Thyroid gland (tissue), 4 donors: ENCODE data around the gene ITGAE. TPM values are rescaled to one million over a fixed set of nuclear protein-coding genes. Genes with fewer than 3 reads are reported as not detected.

Experiments used
- DNase-seq, 2 donors: peaks; one replicate each; pipeline ENCODE4 v3.0.0-alpha.2; 2019
- H3K27ac ChIP-seq, 3 donors: fragments of 200-600 bp; sonication (generic); 1 replicate in 2 of 3; 2 replicates in 1 of 3; pipeline ENCODE4 v1.5.1; 2016 to 2019; ENCODE audit warnings: mild to moderate bottlenecking in 1 of 3, moderate library complexity in 1 of 3
- H3K27me3 ChIP-seq: fragments of 200-600 bp; sonication (generic); one replicate; pipeline ENCODE4 v1.5.1; 2019
- H3K36me3 ChIP-seq, 2 donors: fragments of 200-600 bp; sonication (generic); one replicate each; pipeline ENCODE4 v1.5.1; 2016 to 2019
- H3K4me1 ChIP-seq, 2 donors: fragments of 200-600 bp; sonication (generic); one replicate each; pipeline ENCODE4 v1.5.1; 2017 to 2019
- H3K4me3 ChIP-seq, 3 donors: fragments of 200-600 bp; sonication (generic); replicated peaks in 1 of 3; 1 replicate in 2 of 3; 2 replicates in 1 of 3; pipeline ENCODE4 v1.5.1; 2016; ENCODE audit warnings: mild to moderate bottlenecking in 1 of 3
- H3K9me3 ChIP-seq: fragments of 200-600 bp; sonication (generic); one replicate; pipeline ENCODE4 v1.5.1; 2017
- CTCF ChIP-seq, 6 experiments: fragments of 200-600 bp in 3 of 6; fragments of 450-650 bp in 3 of 6; sonication (generic) in 3 of 6; IDR thresholded peaks; one replicate each; pipeline ENCODE4 v1.5.1; 2016 to 2019; ENCODE audit warnings: antibody characterized with exemption in 6 of 6, mild to moderate bottlenecking in 2 of 6, inconsistent platforms in 1 of 6, moderate library complexity in 1 of 6
- POLR2A ChIP-seq, 2 donors: fragments of 450-650 bp; IDR thresholded peaks; one replicate each; pipeline ENCODE4 v1.6.1; 2017; ENCODE audit warnings: antibody characterized with exemption in 2 of 2, mild to moderate bottlenecking in 2 of 2, moderate library complexity in 1 of 2
- WGBS, 2 donors: methylation state at CpG; one replicate each; pipeline ENCODE4 v1.1.5; 2017; 5-methylcytosine and 5-hydroxymethylcytosine counted together
- intact Hi-C: fragments of 100-400 bp; cut with DNase I; formaldehyde crosslinking; loops from one replicate; pipeline ENCODE4 v1.15.1; 2023
- total RNA-seq, 4 donors: library from RNA; depleted of rRNA; stranded (reverse); fragments of >200 nt; gene quantifications; one replicate each; pipeline ENCODE4 v1.2.3, GENCODE V29; 2016

Gene ITGAE
- total RNA-seq, 4 donors from 2014 or later: 5.5 to 31.9 (median 19.4) TPM

GRCh38 chr17:3812284-3812683 lies 11.3 kb upstream of the ITGAE start:
- H3K9me3 ChIP-seq: no peaks in the 10 kb centered on the region
- TF ChIP-seq POLR2A (IDR thresholded peaks at IDR 0.05) (no peak), CTCF (IDR thresholded peaks at IDR 0.05) (no peak)
- peaks cover 48 to 58% of the 10 kb centered on the region in 2 donors for H3K36me3 ChIP-seq
- no peaks in the 10 kb centered on the region for H3K27me3 ChIP-seq
- H3K4me1 ChIP-seq: no peaks in the 10 kb centered on the region
- 91 to 92% methylated on average over 9 to 10 of the region's 10 CpGs for WGBS, 2 donors
- H3K4me3 ChIP-seq: no peak overlapping the region
- intact Hi-C loops: no loop called here
- DNase-seq: no peak
- no peak overlapping the region for H3K27ac ChIP-seq

GRCh38 chr17:3810019-3810418 lies 9.0 kb upstream of the ITGAE start:
- H3K4me1 ChIP-seq: peaks cover 0 to under 1% of the 10 kb centered on the region in 2 donors
- intact Hi-C loops: no loop called here
- TF ChIP-seq POLR2A (IDR thresholded peaks at IDR 0.05) (no peak), CTCF (IDR thresholded peaks at IDR 0.05) (no peak)
- H3K4me3 ChIP-seq: no peak overlapping the region
- no peaks in the 10 kb centered on the region for H3K27me3 ChIP-seq
- H3K9me3 ChIP-seq: no peaks in the 10 kb centered on the region
- 93% methylated on average over 4 of the region's 4 CpGs for WGBS, 2 donors
- no peak overlapping the region for H3K27ac ChIP-seq
- DNase-seq: no peak
- H3K36me3 ChIP-seq: peaks cover 25 to 41% of the 10 kb centered on the region in 2 donors

GRCh38 chr17:3809135-3809534 lies 8.1 kb upstream of the ITGAE start:
- intact Hi-C loops: no loop called here
- 95 to 96% methylated on average over 4 of the region's 4 CpGs for WGBS, 2 donors
- H3K27me3 ChIP-seq: no peaks in the 10 kb centered on the region
- H3K4me3 ChIP-seq: no peak overlapping the region
- H3K4me1 ChIP-seq: peaks cover 5 to 10% of the 10 kb centered on the region in 2 donors
- TF ChIP-seq POLR2A (IDR thresholded peaks at IDR 0.05): no peak
- no peak for TF ChIP-seq CTCF (IDR thresholded peaks at IDR 0.05)
- DNase-seq: no peak
- no peaks in the 10 kb centered on the region for H3K9me3 ChIP-seq
- peaks cover 17 to 32% of the 10 kb centered on the region in 2 donors for H3K36me3 ChIP-seq
- no peak overlapping the region for H3K27ac ChIP-seq

- no peaks in the 10 kb centered on the region for H3K9me3 ChIP-seq
- 92 to 93% methylated on average over 7 of the region's 7 CpGs for WGBS, 2 donors
- no peak for DNase-seq
- no peak overlapping the region for H3K27ac ChIP-seq
- TF ChIP-seq POLR2A (IDR thresholded peaks at IDR 0.05) (no peak), CTCF (IDR thresholded peaks at IDR 0.05) (no peak)
- peaks cover 5 to 14% of the 10 kb centered on the region in 2 donors for H3K4me1 ChIP-seq
- no peaks in the 10 kb centered on the region for H3K27me3 ChIP-seq
- no peak overlapping the region for H3K4me3 ChIP-seq
- peaks cover 12 to 28% of the 10 kb centered on the region in 2 donors for H3K36me3 ChIP-seq
- intact Hi-C loops: no loop called here
These were observed 7.7 kb upstream of the ITGAE start for GRCh38 chr17:3808701-3809100.

GRCh38 chr17:3805581-3805980 lies 4.6 kb upstream of the ITGAE start:
- TF ChIP-seq POLR2A (IDR thresholded peaks at IDR 0.05) (no peak), CTCF (IDR thresholded peaks at IDR 0.05) (no peak)
- H3K36me3 ChIP-seq: peaks cover 0 to 10% of the 10 kb centered on the region in 2 donors
- H3K27me3 ChIP-seq: no peaks in the 10 kb centered on the region
- H3K9me3 ChIP-seq: no peaks in the 10 kb centered on the region
- intact Hi-C loops: no loop called here
- WGBS, 2 donors: 77 to 78% methylated on average over 5 of the region's 5 CpGs
- H3K4me1 ChIP-seq: peaks cover 5 to 15% of the 10 kb centered on the region in 2 donors
- no peak overlapping the region for H3K4me3 ChIP-seq
- H3K27ac ChIP-seq: no peak overlapping the region
- DNase-seq: no peak
